ENCODE results near the gene RNFT2.
A peak's percentile ranks its signal among the peaks of the same experiment; 100 is the strongest.
"Not testable (repeated sequence)": the region's sequence is repeated elsewhere in the genome, so short reads cannot be mapped to it uniquely, and the experiment has no call there.

The RNFT2 gene

DNA sequence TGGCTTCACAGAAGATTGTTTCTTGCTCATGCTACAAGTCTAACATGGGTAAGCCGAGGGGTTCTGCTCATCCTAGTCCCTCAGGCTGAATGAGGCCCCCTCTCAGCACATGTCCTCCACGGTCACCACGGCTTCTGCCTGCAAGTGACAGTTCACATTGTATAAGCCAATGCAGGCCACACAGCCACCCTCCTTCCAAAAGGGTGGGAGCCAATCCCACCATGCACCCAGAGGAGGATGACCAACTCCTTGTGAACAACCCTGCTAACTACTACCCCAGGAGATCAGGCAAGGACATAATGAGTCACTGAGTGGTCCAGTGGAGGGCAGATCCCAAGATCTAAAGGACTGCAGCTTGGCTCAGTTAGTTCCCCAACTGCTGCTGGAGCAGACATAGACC lies 6.3 kb upstream of the RNFT2 start:
- Histone ChIP-seq H3K9me3 (ENCODE audit: control insufficient read depth, low read length) (no peaks in the 10 kb centered on the region), H3K9ac (ENCODE audit: low read length) (no peak overlapping the region), H3K4me1 (ENCODE audit: control insufficient read depth, insufficient read depth, low read length) (peaks cover 21% of the 10 kb centered on the region), H3K36me3 (ENCODE audit: control insufficient read depth, insufficient read depth, low read length, severe bottlenecking) (peaks cover 11% of the 10 kb centered on the region), H3K4me3 (ENCODE audit: low read length) (no peak overlapping the region), H3K27me3 (replicated peaks; ENCODE audit: control insufficient read depth, insufficient read depth, low read length) (no peaks in the 10 kb centered on the region)
- no peak for DNase-seq (ENCODE audit: low read depth)

DNA sequence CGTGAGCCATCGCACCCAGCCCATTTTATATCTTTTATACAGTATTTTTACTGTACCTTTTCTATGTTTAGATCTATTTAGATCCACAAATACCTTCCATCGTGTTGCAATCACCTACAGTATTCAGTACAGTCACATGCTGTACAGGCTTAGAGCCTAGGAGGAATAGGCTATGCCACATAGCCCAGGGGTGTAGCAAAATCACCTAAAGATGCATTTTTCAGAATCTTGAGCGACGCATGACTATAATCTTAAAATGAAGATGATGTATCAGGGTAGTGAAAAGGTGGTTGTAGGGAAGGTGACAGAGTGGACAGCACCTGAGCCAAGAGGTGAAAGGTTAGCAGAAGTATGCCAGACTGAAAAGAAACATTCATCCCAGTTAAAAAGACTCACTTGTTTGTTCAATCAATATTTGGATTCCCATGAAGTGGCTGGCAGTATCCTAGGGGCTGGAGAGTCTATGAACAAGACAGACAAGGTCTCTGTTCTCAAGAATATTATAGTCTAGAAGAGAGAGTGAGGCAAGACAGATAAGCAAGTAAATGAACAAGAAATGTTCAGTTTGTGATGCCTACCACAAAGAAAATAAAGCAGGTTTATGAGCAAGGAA lies 3.9 kb upstream of the RNFT2 start:
- H3K36me3 ChIP-seq (ENCODE audit: control insufficient read depth, insufficient read depth, low read length, severe bottlenecking), result peaks cover 11% of the 10 kb centered on the region
- H3K4me1 ChIP-seq (ENCODE audit: control insufficient read depth, insufficient read depth, low read length), result peaks cover 18% of the 10 kb centered on the region
- no peaks in the 10 kb centered on the region for H3K27me3 ChIP-seq (replicated peaks; ENCODE audit: control insufficient read depth, insufficient read depth, low read length)
- no peak overlapping the region for H3K4me3 ChIP-seq (ENCODE audit: low read length)
- no peaks in the 10 kb centered on the region for H3K9me3 ChIP-seq (ENCODE audit: control insufficient read depth, low read length)
- DNase-seq (ENCODE audit: low read depth), result no peak
- no peak overlapping the region for H3K9ac ChIP-seq (ENCODE audit: low read length)

DNA sequence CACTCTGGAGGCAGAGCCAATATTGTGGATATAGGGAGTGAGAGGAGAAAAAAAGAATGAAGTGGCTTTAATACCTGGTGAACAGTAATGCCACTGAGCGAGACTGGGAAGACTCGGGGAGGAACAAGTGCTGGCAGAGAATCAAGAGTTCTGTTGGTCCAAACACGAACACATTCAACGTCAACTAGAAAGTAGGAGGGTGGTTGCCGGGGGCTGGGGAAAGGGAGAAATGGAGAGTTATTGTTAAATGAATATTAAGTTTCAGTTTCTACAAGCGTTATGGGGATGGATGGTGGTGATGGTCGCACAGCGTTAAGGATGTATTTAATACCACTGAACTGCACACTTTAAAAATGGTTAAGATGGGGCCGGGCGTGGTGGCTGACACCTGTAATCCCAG lies 3.0 kb upstream of the RNFT2 start:
- no peak for DNase-seq (ENCODE audit: low read depth)
- H3K4me3 ChIP-seq (ENCODE audit: low read length), result no peak overlapping the region
- H3K36me3 ChIP-seq (ENCODE audit: control insufficient read depth, insufficient read depth, low read length, severe bottlenecking), result peaks cover 11% of the 10 kb centered on the region
- H3K9me3 ChIP-seq (ENCODE audit: control insufficient read depth, low read length), result no peaks in the 10 kb centered on the region
- peaks cover 18% of the 10 kb centered on the region for H3K4me1 ChIP-seq (ENCODE audit: control insufficient read depth, insufficient read depth, low read length)
- no peaks in the 10 kb centered on the region for H3K27me3 ChIP-seq (replicated peaks; ENCODE audit: control insufficient read depth, insufficient read depth, low read length)
- no peak overlapping the region for H3K9ac ChIP-seq (ENCODE audit: low read length)

DNA sequence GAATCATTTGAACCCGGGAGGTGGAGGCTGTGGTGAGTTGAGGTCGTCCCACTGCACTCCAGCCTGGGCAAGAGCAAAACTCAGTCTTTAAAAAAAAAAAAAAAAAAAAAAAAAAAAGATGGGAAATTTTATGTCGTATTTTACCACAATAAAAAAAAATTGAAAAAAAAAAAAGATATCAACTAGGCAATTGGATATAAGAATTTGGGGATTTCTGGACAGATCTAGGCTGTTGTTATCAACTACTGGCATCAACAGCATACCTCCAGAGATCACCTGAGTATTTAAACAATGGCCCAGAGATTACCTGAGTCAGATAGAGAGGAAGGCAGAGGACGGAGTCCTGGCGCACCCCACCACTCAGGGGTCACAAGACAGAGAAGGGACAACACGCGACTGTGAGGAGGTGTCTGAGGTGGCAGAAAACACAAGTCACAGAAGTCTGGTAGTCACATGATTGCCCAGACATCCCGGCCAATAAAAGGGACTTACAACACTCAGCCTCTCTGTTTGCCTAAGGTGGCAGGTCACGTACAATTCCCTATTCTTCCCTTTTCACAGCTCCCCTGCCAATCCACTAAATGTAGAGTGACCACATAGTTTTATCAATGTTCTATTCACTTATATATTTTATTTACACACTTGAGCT lies 2.0 kb upstream of the RNFT2 start:
- Histone ChIP-seq H3K4me3 (ENCODE audit: low read length) (peak overlapping the region; percentile 98), H3K4me1 (ENCODE audit: control insufficient read depth, insufficient read depth, low read length) (peaks cover 18% of the 10 kb centered on the region), H3K27me3 (replicated peaks; ENCODE audit: control insufficient read depth, insufficient read depth, low read length) (no peaks in the 10 kb centered on the region), H3K36me3 (ENCODE audit: control insufficient read depth, insufficient read depth, low read length, severe bottlenecking) (peaks cover 11% of the 10 kb centered on the region), H3K9ac (ENCODE audit: low read length) (peak overlapping the region; percentile 94), H3K9me3 (ENCODE audit: control insufficient read depth, low read length) (no peaks in the 10 kb centered on the region)
- no peak for DNase-seq (ENCODE audit: low read depth)

DNA sequence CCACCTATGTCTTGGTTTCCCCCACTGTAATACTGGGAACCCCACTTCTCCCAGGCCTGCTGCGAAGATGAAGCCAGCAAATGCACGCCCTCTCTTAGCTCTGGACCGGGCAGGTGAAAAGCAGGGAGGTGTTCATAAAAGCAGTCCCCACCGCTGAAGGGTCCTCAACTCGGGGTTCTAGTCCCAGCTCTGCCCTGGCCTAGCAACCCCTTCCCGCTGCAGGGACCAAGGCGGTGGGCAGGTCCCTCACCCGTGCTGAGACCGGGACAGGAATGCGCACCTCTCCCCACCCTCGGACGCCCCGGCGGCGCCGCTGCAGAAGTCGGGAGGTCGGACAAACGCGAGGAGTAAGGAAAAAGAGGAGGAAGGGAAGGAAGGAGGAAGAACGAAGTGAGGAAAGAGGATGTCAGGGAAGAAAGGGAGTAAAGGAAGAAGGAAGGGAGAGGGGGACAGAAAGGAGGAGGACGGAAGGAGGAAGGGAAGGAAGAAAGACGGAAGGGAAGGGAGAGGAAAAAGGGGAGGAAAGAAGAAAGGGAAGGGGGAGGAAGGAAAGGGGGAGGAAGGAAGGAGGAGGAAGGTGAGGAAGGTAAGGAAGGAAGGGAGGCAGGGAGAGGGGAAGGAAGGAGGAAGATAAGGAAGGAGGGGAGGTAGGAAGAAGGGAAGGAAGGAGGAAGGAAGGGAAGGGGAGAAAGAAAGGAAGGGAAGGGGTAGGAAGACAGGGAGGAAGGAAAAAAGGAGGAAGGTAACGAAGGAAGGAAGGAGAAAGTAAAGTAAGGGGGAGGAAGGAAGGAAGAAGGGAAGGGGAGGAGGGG lies 947 bp upstream of the RNFT2 start:
- peaks cover 10% of the 10 kb centered on the region for H3K4me1 ChIP-seq (ENCODE audit: control insufficient read depth, insufficient read depth, low read length)
- H3K27me3 ChIP-seq (replicated peaks; ENCODE audit: control insufficient read depth, insufficient read depth, low read length), result no peaks in the 10 kb centered on the region
- no peaks in the 10 kb centered on the region for H3K9me3 ChIP-seq (ENCODE audit: control insufficient read depth, low read length)
- peaks cover 11% of the 10 kb centered on the region for H3K36me3 ChIP-seq (ENCODE audit: control insufficient read depth, insufficient read depth, low read length, severe bottlenecking)
- DNase-seq (ENCODE audit: low read depth), result peak; percentile 51
- peak overlapping the region; percentile 98 for H3K4me3 ChIP-seq (ENCODE audit: low read length)
- peak overlapping the region; percentile 94 for H3K9ac ChIP-seq (ENCODE audit: low read length)

DNA sequence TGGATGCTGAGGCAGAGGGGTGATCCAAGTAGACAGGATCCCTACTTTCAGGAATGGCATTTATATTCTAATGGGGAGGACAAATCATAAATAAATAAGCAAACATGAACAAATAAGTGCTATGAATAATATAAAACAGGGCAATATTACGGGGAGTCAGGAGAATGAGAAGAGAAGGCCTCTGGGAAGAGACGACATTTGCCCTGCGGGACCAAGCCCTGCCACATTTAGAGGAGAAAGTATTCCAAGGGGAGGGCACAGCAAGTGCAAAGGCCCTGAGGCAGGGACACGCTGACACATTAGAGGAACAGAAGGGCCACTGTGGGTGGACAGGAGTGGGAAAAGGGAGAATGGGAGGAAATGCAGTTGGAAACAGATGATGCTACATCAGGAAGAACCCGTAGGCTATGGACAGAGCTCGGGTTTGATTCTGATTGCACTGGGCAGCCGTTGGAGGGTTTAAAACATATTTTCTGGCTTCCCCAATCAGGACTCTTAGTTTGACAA lies 1.3 kb downstream of the RNFT2 start:
- Histone ChIP-seq H3K36me3 (ENCODE audit: control insufficient read depth, insufficient read depth, low read length, severe bottlenecking) (peaks cover 5% of the 10 kb centered on the region), H3K9ac (ENCODE audit: low read length) (no peak overlapping the region), H3K27me3 (replicated peaks; ENCODE audit: control insufficient read depth, insufficient read depth, low read length) (no peaks in the 10 kb centered on the region), H3K9me3 (ENCODE audit: control insufficient read depth, low read length) (no peaks in the 10 kb centered on the region), H3K4me3 (ENCODE audit: low read length) (no peak overlapping the region), H3K4me1 (ENCODE audit: control insufficient read depth, insufficient read depth, low read length) (peaks cover 10% of the 10 kb centered on the region)
- no peak for DNase-seq (ENCODE audit: low read depth)

DNA sequence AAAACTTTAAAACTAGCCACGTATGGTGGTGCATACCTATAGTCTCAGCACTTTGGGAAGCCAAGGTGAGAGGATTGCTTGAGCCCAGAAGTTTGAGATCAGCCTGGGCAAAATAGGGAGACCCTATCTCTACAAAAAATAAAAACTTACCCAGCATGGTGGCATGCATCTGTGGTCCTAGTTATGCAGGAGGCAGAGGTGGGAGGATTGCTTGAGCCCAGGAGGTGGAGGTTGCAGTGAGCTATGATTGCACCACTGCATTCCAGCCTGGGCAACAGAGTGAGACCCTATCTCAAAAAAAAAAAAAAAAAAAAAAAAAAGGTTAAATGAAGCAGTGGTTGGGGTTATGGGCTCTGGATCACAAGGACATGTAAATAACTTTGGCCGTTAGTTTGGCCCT lies 4.7 kb downstream of the RNFT2 start:
- H3K4me3 ChIP-seq (ENCODE audit: low read length); H3K36me3 ChIP-seq (ENCODE audit: control insufficient read depth, insufficient read depth, low read length, severe bottlenecking); DNase-seq (ENCODE audit: low read depth); H3K9ac ChIP-seq (ENCODE audit: low read length); H3K9me3 ChIP-seq (ENCODE audit: control insufficient read depth, low read length); H3K27me3 ChIP-seq (replicated peaks; ENCODE audit: control insufficient read depth, insufficient read depth, low read length); H3K4me1 ChIP-seq (ENCODE audit: control insufficient read depth, insufficient read depth, low read length): not testable (repeated sequence)

DNA sequence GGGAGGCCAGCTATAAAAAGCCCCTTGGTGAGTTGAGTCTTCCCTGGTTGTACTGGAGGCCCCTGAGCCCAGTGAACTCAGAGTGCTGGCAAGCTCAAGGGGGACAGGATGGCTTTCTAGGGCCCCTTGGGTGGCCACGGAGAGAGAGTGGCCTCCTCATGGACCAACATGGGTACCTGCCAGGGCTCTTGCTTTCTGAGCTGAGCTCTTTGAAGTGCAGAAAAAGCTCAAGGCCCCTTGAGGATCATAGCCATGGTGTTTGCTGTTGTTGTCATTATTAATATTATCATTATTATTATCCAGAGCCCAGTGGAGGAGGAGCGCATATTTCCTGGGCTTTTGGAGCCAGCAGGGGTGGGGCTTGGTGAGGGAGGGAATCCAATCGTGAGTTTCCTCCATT lies 6.7 kb downstream of the RNFT2 start:
- Histone ChIP-seq H3K9ac (ENCODE audit: low read length) (no peak overlapping the region), H3K9me3 (ENCODE audit: control insufficient read depth, low read length) (no peaks in the 10 kb centered on the region), H3K36me3 (ENCODE audit: control insufficient read depth, insufficient read depth, low read length, severe bottlenecking) (no peaks in the 10 kb centered on the region), H3K4me1 (ENCODE audit: control insufficient read depth, insufficient read depth, low read length) (no peaks in the 10 kb centered on the region), H3K27me3 (replicated peaks; ENCODE audit: control insufficient read depth, insufficient read depth, low read length) (no peaks in the 10 kb centered on the region), H3K4me3 (ENCODE audit: low read length) (no peak overlapping the region)
- no peak for DNase-seq (ENCODE audit: low read depth)

DNA sequence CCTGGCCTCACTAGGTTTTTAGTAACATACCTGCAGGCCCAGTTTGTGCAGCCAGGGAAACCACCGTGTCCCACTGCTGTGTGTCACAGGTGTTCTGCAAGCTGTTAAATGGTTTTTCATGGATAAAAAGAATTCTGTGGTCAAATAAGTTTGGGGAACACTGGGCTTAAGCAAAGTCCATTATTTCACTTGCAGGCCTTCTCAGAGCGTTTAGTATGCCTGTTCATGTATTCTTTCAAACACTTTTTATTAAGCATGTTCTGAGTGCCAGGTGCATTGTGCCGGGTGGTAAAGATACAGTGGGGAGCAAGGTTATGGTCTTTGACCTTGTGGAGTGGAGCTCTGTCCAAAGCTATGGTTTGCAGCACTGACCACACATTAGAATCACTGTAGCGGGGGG lies 7.4 kb downstream of the RNFT2 start:
- DNase-seq (ENCODE audit: low read depth), result no peak
- H3K9ac ChIP-seq (ENCODE audit: low read length), result no peak overlapping the region
- H3K36me3 ChIP-seq (ENCODE audit: control insufficient read depth, insufficient read depth, low read length, severe bottlenecking), result no peaks in the 10 kb centered on the region
- no peaks in the 10 kb centered on the region for H3K4me1 ChIP-seq (ENCODE audit: control insufficient read depth, insufficient read depth, low read length)
- H3K4me3 ChIP-seq (ENCODE audit: low read length), result no peak overlapping the region
- H3K9me3 ChIP-seq (ENCODE audit: control insufficient read depth, low read length), result no peaks in the 10 kb centered on the region
- H3K27me3 ChIP-seq (replicated peaks; ENCODE audit: control insufficient read depth, insufficient read depth, low read length), result no peaks in the 10 kb centered on the region

DNA sequence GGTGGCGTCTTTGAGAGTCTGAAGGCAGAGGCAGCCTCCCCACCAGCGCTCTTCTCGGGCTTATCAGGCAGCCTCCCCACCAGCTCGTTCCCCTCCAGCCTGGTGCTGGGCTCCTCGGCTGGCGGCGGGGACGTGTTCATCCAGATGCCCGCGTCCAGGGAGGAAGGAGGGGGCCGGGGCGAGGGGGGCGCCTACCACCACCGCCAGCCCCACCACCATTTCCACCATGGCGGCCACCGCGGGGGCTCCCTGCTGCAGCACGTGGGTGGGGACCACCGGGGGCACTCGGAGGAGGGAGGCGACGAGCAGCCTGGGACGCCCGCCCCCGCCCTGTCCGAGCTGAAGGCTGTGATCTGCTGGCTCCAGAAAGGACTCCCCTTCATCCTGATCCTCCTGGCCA lies 11.8 kb downstream of the RNFT2 start:
- no peaks in the 10 kb centered on the region for H3K9me3 ChIP-seq (ENCODE audit: control insufficient read depth, low read length)
- no peak overlapping the region for H3K9ac ChIP-seq (ENCODE audit: low read length)
- H3K27me3 ChIP-seq (replicated peaks; ENCODE audit: control insufficient read depth, insufficient read depth, low read length), result no peaks in the 10 kb centered on the region
- no peak for DNase-seq (ENCODE audit: low read depth)
- H3K36me3 ChIP-seq (ENCODE audit: control insufficient read depth, insufficient read depth, low read length, severe bottlenecking), result no peaks in the 10 kb centered on the region
- H3K4me1 ChIP-seq (ENCODE audit: control insufficient read depth, insufficient read depth, low read length), result no peaks in the 10 kb centered on the region
- no peak overlapping the region for H3K4me3 ChIP-seq (ENCODE audit: low read length)

DNA sequence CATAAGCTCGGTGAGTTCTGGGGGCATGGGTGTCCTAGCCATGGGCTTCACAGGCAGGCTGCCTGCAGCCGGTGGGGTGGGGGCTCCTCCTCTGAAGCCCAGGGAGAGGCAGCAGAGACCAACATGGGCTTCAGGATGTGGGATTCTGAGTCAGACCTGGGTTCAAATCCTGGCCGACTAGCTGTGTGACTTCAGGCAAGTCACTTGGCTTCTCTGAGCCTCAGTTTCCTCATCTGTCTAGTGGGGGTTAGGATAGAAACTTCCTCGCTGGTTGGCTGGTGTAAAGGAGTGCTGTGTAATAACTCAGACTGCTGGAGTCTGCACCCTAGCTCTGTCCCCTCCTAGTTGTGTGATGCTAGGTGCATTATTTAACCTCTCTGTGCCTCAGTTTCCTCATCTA lies 12.2 kb downstream of the RNFT2 start:
- no peaks in the 10 kb centered on the region for H3K36me3 ChIP-seq (ENCODE audit: control insufficient read depth, insufficient read depth, low read length, severe bottlenecking)
- no peak overlapping the region for H3K9ac ChIP-seq (ENCODE audit: low read length)
- no peak for DNase-seq (ENCODE audit: low read depth)
- no peaks in the 10 kb centered on the region for H3K9me3 ChIP-seq (ENCODE audit: control insufficient read depth, low read length)
- no peak overlapping the region for H3K4me3 ChIP-seq (ENCODE audit: low read length)
- no peaks in the 10 kb centered on the region for H3K4me1 ChIP-seq (ENCODE audit: control insufficient read depth, insufficient read depth, low read length)
- no peaks in the 10 kb centered on the region for H3K27me3 ChIP-seq (replicated peaks; ENCODE audit: control insufficient read depth, insufficient read depth, low read length)

All from adipocyte (in vitro differentiated cells).